Measurements from ENCODE around the gene JUP.
"Not testable (repeated sequence)": the region's sequence is repeated elsewhere in the genome, so short reads cannot be mapped to it uniquely, and the experiment has no call there.

JUP gene
- total RNA-seq = 1.1 reads per million

DNA sequence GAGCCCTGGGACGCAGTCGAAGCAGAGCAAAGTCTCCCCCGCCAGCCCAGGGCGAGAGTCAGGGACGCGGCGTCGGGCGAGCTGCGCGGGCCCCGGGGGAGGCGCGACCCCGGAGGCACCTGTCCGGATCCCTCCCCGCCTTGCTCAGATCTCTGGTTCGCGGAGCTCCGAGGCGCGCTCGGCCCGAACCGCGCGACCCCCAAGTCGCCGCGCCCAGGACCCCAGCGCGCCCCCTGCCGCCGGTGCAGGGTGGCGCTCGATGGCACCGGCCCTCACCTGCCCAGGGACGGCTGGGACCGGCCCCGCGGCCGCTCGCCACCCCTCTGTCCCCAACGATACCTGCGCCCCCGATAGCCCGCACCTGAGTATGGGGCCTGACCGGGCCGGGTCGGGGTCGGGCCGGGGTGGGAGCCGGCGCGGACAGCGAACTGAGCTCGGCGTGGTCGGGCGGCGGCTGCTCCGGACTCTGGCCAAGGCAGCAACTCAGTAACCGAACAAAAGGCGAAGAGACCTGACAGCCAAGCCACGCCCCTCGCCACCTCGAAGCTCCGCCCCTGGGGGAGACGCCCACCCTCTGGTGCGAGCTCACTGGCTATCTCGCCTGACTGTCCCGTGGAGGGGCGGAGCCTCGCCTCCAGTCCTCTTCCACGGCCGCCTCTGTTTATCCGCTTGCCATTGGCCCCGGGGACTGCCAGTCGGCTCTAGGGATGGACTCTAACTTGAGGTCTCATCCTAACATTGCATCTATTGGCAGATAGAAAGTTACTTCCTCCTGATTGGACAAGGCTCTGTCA is at the start of gene JUP:
Gene JUP (minus strand): TSS at position 485 of the 794 bp plus-strand sequence. CDS start 14,857 bp downstream, outside the sequence.
- peak; percentile 78 for DNase-seq

- DNase-seq = peak; percentile 29
Observed at GRCh38 chr17:41835800-41836549, 49.5 kb upstream of the JUP start, which contains the start of gene NT5C3B. Gene NT5C3B, minus strand, starts transcription at chr17:41836232. Its CDS starts 39 bp downstream, at chr17:41836193.

- DNase-seq = no peak
Observed at GRCh38 chr17:41835214-41835799, 48.8 kb upstream of the JUP start.

- DNase-seq = not testable (repeated sequence)
Observed at GRCh38 chr17:41829961-41830360, 43.5 kb upstream of the JUP start.

- DNase-seq = no peak
Observed at GRCh38 chr17:41825175-41825845, 38.8 kb upstream of the JUP start.

GRCh38 chr17:41824086-41824485 is 37.6 kb upstream of the JUP start:
- no peak for DNase-seq

- no peak for DNase-seq
Observed at GRCh38 chr17:41823580-41823979, 37.1 kb upstream of the JUP start.

DNA sequence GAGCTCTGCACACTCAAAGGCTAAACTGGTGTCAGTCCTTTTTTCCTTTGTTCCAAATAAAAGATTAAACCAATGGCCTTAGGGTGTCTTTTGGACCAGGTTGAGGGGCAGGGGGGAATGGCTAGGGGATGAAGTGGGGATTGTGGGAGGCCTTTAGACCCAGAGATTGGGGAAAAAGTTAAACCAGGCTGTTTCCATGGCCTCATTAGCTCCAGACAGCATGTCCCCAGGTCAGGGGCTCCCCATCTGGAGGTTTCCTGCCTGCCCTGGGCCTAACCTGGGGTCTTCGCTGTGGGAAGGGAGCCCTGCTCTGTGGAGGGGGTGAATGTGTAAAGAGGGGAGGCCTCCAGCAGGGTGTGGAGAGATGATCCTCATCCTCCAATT is 36.6 kb upstream of the JUP start:
- no peak for DNase-seq

GRCh38 chr17:41822216-41823140 is 36.0 kb upstream of the JUP start:
- no peak for DNase-seq

DNA sequence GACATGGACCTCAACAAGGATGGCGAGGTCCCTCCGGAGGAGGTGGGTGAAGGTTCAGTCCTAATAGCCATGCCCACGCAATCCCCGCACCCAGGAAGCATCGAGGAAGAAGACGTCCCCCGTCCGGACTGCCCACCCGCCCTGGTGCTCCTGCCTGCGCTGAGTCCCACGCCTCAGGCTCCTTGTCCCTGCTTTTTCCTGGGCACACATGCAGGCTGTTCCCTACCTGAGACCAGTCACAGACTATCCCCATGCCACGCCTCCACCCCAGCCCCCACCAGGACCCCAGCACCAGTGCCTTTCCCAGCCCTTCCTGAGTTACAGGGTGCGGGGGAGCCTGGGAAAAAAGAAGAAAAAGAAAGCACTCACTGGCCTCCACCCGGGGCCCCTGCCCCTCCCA is 35.3 kb upstream of the JUP start:
- no peak for DNase-seq

GRCh38 chr17:41818024-41818423 is 31.5 kb upstream of the JUP start:
- DNase-seq = no peak

DNA sequence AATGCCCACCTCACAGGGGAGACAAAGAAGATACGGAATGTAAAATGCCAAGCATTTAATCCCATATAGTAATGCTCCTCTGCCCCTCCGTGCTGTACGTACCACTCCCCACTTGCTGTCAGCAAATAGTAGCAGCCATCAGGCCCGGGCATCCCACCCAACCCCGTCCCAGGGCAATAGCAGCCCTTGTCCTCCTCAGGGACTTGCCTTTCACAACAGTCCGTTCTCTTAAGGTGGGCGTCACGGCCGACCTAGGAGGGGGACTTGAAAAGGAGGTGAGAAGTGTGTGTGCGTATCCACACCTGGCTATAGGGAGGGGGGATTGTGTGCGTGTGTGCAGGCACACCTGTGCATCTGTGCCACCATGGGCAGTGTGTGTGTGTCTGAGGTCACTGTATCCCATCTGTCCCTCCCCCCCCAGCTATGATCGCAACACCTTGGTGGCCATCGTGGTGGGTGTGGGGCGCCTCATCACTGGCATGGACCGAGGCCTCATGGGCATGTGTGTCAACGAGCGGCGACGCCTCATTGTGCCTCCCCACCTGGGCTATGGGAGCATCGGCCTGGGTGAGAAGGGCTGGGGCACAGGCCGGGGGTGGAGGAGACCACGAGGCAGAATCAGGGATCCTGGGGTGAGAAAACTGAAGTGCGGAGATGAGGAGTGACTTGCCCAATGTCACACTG is 30.3 kb upstream of the JUP start:
- no peak for DNase-seq

DNA sequence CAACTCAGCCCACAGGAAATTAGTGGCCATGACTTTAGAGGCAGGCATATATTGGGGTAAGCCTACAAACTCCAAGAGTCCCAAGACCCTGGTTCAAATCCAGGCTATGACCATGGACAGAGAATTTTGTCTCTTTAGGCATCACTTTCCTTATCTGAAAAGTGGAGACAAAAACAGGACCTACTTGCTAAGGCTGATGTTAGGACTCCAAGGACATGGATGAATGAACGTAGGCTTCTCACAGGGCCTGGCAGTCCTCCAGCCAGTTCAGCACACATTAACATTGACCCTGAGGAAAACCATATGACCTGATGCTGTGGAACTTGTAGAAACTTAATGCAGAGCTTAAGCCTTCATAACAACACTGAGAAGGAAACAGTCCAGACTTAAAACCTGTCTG is 27.7 kb upstream of the JUP start:
- no peak for DNase-seq

DNA sequence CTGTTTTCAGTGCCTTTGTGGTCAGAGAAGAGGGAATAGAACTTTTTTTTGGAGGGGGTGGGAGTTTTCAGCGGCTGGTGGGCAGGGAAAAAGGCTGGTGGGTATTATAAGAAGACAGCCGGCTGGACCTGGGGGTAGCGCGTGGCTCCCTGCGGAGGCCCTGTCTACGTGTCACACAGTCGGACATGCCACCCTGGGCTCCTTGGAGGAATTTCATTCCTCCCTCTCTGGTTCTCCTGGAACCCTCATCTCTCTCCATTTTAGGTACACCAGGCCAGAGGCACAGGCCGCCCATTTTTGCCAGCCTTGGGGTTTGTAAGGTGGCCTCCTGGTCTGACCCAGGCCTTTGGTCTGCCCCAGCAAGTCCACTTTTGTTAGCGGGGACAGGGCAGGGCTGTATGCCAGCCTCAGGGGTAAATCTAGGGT is 27.2 kb upstream of the JUP start:
- no peak for DNase-seq

GRCh38 chr17:41813152-41813680 is 26.7 kb upstream of the JUP start:
- no peak for DNase-seq

DNA sequence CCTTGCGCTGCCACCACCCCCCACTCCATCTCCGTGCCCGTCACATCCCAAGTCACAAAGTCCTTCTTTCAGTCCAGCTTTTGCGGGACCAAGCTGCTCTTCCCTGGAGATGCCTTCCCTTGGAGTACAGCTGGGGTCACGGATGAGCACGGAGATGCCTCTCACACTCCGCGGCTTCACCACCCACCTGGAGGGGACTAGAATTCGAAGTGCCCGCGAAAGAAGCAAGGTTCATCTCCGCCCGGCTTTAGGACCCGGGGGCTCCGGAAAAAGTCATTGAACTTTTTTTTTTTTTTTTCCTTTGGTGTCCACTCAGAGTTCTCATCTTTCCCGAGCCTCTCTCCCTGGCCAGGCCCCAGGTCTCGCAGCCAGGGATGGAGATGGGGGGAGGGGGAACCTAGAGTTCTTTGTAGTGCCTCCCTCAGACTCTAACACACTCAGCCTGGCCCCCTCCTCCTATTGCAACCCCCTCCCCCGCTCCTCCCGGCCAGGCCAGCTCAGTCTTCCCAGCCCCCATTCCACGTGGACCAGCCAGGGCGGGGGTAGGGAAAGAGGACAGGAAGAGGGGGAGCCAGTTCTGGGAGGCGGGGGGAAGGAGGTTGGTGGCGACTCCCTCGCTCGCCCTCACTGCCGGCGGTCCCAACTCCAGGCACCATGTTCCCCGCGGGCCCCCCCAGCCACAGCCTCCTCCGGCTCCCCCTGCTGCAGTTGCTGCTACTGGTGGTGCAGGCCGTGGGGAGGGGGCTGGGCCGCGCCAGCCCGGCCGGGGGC is 26.1 kb upstream of the JUP start, which contains the start of gene FKBP10:
Gene FKBP10 (plus strand): TSS at position 624 of the 771 bp plus-strand sequence. CDS start 31 bp downstream, at position 655.
- DNase-seq = peak; percentile 12

GRCh38 chr17:41811549-41812380 is 25.3 kb upstream of the JUP start, which contains the start of gene P3H4:
Gene P3H4, minus strand, starts transcription at chr17:41811949. Its CDS starts 34 bp downstream, at chr17:41811915.
- DNase-seq = peak; percentile 60

GRCh38 chr17:41810659-41811548 is 24.4 kb upstream of the JUP start:
- peak; percentile 18 for DNase-seq

Measured in effector CD4-positive, alpha-beta T cell (primary cell).